Bronchial epithelial cell (primary cell): ENCODE data around the gene RSPH1. TPM values are rescaled to one million over a fixed set of nuclear protein-coding genes. Genes with fewer than 3 reads are reported as not detected.

Experiments
- DNase-seq: peaks from one replicate; pipeline ENCODE4 v3.0.0-alpha.2; 2010; ENCODE audit warnings: low read depth
- FAIRE-seq: peaks from 2 replicates; lab custom pipeline; 2011; peaks lifted over from hg19 to GRCh38; lab: Jason Lieb, UNC
- H3K27me3 ChIP-seq: 2 replicates; pipeline ENCODE4 v1.5.1; 2011; ENCODE audit warnings: low read length; ENCODE audit not compliant: control insufficient read depth, insufficient read depth
- H3K36me3 ChIP-seq: 2 replicates; pipeline ENCODE4 v1.5.1; 2011; ENCODE audit warnings: low read length; ENCODE audit not compliant: control insufficient read depth, insufficient read depth
- H3K4me3 ChIP-seq: 2 replicates; pipeline ENCODE4 v1.5.1; 2011; ENCODE audit warnings: mild to moderate bottlenecking, low read depth, low read length, control low read depth
- total RNA-seq: library from RNA; depleted of rRNA; stranded (reverse); fragments of >200 nt; gene quantifications from 2 replicates; pipeline ENCODE4 v1.2.1, GENCODE V29; 2014
- TF ChIP-seq, protein P1 (sequence below): IDR thresholded peaks from 2 replicates; pipeline ENCODE4 v1.5.1; 2011; ENCODE audit warnings: mild to moderate bottlenecking, moderate library complexity, low read length, control low read depth, inconsistent platforms; ENCODE audit not compliant: insufficient read depth, severe bottlenecking

RSPH1 gene
- total RNA-seq, 1 donor from 2014 or later: under 0.01 TPM

- no peaks in the 10 kb centered on the region for H3K36me3 ChIP-seq
- DNase-seq (no peak), FAIRE-seq (no peak)
- no peak overlapping the region for H3K4me3 ChIP-seq
- TF ChIP-seq, protein P1, sequence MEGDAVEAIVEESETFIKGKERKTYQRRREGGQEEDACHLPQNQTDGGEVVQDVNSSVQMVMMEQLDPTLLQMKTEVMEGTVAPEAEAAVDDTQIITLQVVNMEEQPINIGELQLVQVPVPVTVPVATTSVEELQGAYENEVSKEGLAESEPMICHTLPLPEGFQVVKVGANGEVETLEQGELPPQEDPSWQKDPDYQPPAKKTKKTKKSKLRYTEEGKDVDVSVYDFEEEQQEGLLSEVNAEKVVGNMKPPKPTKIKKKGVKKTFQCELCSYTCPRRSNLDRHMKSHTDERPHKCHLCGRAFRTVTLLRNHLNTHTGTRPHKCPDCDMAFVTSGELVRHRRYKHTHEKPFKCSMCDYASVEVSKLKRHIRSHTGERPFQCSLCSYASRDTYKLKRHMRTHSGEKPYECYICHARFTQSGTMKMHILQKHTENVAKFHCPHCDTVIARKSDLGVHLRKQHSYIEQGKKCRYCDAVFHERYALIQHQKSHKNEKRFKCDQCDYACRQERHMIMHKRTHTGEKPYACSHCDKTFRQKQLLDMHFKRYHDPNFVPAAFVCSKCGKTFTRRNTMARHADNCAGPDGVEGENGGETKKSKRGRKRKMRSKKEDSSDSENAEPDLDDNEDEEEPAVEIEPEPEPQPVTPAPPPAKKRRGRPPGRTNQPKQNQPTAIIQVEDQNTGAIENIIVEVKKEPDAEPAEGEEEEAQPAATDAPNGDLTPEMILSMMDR: no peak
- H3K27me3 ChIP-seq: peaks cover 1% of the 10 kb centered on the region
These were observed 52.7 kb downstream of the RSPH1 start for GRCh38 chr21:42443181-42443785.

GRCh38 chr21:42441963-42442362 is 54.1 kb downstream of the RSPH1 start:
- DNase-seq: no peak
- TF ChIP-seq, protein P1: no peak
- Histone ChIP-seq H3K36me3 (no peaks in the 10 kb centered on the region), H3K4me3 (no peak overlapping the region), H3K27me3 (peaks cover 1% of the 10 kb centered on the region)
- FAIRE-seq: no peak

GRCh38 chr21:42440187-42440792 is 55.7 kb downstream of the RSPH1 start:
- TF ChIP-seq, protein P1: no peak
- no peaks in the 10 kb centered on the region for H3K36me3 ChIP-seq
- peaks cover 1% of the 10 kb centered on the region for H3K27me3 ChIP-seq
- no peak for FAIRE-seq
- H3K4me3 ChIP-seq: no peak overlapping the region
- DNase-seq: no peak

GRCh38 chr21:42439284-42440186 is 56.5 kb downstream of the RSPH1 start:
- FAIRE-seq (peak; percentile 99), DNase-seq (no peak)
- Histone ChIP-seq H3K4me3 (no peak overlapping the region), H3K27me3 (peaks cover 1% of the 10 kb centered on the region), H3K36me3 (no peaks in the 10 kb centered on the region)
- TF ChIP-seq, protein P1: no peak

GRCh38 chr21:42438316-42439205 is 57.5 kb downstream of the RSPH1 start:
- Histone ChIP-seq H3K27me3 (peaks cover 1% of the 10 kb centered on the region), H3K4me3 (no peak overlapping the region), H3K36me3 (no peaks in the 10 kb centered on the region)
- DNase-seq (no peak), FAIRE-seq (no peak)
- TF ChIP-seq, protein P1: no peak
